Stimulated activated CD4-positive, alpha-beta T cell treated with anti-CD3 and anti-CD28 coated beads, TNF-alpha, amount 100 ng/mL, for 48 hours (primary cell): ENCODE measurements around the gene NEK1.
A peak's percentile ranks its signal among the peaks of the same experiment; 100 is the strongest.
"Not testable (repeated sequence)": the region's sequence is repeated elsewhere in the genome, so short reads cannot be mapped to it uniquely, and the experiment has no call there.

ENCODE experiments used
- DNase-seq, 3 donors: peaks; one replicate each; pipeline ENCODE4 v3.0.0-alpha.2; 2020; ENCODE audit warnings: low read depth in 3 of 3

Gene NEK1

DNA sequence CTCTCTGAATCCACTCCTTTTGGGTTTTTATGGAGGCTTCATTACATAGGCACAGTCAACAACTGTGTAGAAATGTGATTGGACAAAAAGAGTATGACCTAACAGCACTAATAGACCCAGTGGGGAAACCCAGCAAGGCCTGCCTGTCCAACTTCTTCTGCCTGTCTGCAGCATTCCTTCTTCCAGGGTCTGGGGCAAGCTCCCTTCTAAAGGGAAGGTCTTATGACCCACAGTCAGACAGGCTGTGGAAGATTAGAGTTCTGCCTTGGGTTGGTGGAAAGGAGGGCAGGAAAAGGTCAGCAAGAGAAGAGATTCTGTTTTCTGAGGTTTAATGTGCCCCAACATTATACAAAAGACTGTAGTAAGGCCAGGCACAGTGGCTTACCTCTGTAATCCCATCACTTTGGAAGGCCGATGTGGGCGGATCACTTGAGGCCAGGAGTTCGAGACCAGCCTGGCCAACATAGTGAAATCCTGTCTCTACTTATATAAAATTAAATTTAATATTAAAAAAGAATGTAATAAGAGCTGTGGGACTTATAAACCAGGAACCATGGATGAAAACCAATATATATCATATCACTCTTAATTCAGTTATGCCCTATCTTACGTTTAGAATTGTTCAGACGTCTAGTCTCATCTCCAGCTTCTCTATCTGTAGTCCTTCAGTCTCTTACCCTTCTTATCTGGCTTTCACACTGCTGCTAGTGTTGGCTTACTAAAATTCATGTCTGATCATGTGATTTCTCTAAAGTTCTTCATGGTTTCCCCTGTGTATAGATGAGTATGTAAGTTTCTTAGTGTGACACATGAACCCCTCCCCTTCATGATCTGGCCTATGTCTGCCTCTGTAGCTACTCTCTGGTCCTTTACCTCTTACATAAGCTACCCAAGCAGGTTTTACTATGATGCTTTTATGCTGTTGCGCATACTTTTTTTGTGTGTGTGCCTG is 14.2 kb upstream of the NEK1 start:
- no peak for DNase-seq

DNA sequence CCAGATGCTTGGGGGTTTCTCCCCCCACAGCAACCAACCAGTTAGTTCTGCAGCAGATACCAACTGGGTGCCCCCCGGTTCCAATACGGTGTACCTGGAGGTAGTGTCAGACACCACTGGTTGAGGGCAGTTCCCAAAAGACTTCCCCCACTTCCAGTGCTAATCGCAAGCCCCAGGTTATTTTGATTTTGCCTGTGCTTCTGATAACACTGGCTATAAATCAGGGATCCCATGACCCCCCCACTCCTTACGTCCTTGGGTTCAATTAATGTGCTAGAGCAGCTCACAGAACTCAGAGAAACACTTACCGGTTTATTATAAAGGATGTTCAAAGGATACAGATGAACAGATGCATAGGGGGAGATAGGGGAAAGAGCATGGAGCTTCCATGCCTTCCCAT is 13.5 kb upstream of the NEK1 start:
- no peak for DNase-seq

DNA sequence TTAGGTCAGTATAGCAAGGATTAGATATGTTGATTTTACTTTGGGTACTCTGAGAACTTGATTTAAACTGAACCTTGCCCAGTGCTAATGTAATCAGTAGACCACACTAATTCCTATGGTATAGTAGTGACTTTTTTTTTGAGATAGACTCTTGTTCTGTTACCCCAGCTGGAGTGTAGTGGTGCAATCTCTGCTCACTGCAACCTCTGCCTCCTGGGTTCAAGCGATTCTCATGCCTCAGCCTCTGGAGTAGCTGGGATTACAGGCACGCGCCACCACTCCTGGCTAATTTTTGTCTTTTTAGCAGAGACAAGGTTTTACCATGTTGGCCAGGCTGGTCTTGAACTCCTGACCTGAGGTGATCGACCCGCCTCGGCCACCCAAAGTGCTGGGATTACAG is 11.6 kb upstream of the NEK1 start:
- DNase-seq = not testable (repeated sequence)

DNA sequence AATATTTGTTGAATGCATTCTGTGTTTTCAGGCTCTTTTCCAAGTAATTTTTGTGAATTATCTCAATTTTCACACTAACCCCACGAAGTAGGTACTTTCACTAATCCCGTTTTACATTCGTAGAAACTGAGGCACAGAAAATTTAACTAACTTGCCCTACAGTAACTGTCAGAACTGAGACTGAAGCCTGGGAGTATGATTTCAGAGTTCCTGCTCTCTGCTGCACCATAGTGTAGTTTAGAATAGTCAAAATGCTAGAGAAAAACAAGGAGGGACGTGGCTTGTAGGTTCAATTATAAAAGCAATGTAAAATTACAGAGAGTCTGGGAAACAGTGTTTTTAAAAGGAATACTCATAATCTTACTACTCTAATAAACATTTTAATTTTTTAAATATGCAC is 10.2 kb upstream of the NEK1 start:
- DNase-seq = no peak

DNA sequence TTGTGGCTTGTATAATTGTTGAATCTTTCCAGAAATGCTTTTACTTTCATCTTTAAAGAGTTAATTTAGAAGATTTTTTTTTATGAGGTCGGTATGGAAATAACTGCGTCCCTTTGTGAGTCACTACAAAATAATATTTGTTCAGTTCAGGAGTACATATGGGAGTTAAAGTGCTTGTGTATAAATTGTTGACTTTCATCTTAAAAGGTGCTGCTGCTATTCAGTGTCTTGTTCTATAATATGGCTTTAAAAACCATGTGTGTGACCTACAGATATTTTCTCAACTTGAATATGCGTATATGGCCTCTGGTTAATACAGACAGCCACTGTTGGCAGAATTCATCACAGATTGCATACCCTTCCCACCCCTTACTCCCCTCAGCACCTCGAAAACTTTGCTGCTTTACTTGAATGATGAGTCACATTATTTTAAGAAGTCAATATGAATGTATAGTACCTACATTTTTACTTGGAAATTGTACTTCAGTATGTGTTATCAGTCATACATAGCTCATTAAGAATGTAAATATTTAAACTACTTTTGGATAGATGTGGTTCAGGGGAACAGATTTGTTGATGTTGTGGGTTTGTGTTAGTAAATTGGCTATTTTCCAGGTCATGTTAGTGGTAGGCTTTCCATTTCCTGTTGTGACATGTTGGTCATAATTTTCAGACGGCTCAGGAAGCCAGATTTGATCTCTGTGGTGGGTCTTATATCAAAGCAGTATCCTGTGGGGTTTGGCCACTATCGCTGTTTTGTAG is 9.5 kb upstream of the NEK1 start:
- no peak for DNase-seq

DNA sequence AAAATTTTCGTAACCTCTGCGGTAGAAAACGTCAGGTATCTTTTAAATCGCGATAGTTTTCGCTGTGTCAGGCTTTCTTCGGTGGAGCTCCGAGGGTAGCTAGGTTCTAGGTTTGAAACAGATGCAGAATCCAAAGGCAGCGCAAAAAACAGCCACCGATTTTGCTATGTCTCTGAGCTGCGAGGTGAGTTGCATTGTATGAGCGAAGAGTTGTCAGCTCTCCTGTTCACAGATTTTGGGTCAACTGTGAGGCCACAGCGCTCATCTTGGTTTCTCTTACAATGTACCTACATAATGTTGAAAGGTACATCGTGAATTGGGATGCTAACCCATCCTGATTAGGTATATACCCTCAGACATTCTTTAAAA is 8.5 kb upstream of the NEK1 start:
- no peak for DNase-seq

DNA sequence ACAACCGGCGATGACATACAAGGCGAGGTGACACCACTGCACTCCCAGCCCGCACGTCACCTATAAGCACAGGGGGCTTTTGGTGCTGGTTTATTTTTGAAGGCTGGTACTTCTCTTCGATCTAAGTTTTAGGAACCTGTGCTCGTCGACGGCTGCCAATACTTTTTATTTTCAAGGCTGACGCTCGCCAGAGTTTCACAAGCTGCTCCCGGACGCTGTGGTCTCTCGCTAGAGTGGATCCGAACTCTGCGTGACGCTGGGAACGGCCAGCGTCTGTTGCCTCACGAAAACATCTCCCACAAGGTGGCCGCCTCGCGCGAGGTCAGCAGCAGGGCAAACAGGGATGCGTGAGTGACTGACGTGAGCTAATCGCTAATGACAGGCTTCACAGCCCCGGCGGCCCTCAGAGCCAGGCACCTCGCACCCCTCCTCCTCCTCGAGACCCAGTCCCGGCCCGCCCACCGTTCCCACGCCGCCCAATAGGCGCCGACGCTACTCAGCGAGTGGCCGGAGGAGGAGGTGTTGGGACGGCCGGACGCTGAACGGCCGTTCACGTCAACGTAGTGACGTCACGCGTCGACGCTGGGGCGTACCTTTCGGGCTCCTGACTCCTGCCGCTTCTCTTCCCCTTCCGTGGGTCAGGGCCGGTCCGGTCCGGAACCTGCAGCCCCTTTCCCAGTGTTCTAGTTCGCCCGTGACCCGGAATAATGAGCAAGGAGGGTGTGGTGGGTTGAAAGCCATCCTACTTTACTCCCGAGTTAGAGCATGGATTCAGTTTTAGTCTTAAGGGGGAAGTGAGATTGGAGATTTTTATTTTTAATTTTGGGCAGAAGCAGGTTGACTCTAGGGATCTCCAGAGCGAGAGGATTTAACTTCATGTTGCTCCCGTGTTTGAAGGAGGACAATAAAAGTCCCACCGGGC is 7.8 kb upstream of the NEK1 start, which contains the start of gene CLCN3:
Gene CLCN3 (plus strand): TSS at position 621 of the 922 bp plus-strand sequence. CDS start 15,351 bp downstream, outside the sequence.
- peak; percentile 82 to 90 (median 82) for DNase-seq

DNA sequence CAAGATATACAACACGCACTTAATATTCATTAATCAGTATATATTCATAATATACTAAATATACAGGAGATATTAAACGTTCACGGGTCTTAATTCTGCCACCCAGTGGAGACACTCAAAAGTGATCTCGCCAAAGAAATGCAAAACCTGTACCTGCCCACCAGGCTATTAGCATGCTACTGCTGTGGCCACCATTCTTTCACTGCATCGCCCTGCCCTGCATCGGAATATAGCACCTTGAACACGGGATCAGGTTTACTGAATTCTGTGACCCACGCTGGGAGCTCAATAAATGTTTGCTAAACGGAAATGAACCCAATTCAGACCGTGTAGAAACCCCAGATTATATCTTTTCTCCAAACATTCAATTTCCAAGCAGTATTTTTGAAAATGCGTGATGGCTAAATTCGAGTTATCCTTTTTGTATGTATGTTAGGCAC is 7.2 kb upstream of the NEK1 start:
- DNase-seq = no peak

DNA sequence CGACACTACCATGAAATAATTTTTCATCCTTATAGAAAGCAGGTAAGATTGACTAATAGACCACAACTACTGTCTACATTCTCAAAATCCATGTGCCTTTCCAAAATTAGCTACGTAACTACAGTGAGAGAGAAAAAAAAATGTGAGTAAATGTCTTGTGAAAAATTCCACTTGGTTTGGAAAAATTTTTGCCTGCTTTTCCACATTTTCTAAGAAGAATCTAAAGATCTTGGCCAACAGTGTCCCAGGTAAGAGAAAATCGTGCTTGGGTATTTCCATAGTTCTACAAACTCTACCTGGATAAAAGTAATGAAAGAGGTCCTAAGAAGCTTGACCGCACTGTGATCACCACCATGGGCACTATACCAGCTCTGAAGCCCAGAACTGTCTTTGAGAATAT is 6.6 kb upstream of the NEK1 start:
- DNase-seq = no peak

DNA sequence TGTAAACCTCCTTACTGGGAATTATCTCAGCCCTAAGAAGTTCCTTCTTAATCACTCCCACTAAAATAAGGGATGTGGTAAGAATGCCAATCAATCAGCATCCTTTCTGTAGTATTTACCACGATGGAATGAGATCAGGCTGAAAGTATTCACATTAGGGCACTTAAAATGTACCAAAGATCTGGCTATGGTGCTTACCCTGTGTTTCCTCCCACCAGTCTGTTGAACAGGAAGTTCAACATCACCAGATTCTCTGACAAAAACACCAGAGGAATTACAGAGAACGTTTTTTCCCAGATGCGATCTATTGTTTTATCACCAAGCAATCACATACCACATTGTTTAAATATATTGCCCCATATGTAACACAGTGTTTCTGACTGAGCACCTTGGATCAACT is 5.9 kb upstream of the NEK1 start:
- DNase-seq = no peak

DNA sequence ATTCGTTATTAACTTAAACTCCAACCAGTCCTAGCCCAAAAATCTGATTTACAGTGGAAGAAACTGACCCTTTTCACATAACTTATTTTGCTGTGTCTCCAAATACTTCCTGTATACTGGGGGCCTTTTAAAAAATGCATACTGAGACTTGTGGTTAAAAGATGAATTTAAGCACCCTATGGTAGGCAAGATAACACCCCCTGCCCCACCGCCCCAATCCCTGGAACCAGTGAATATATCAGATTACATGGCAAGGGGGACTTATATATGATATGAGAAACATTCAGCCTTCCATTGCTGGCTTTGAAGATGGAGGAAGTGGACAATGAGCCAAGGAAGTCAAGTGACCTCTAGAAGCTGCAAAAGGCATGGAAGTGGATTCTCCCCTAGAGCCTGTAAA is 4.9 kb upstream of the NEK1 start:
- DNase-seq = no peak

DNA sequence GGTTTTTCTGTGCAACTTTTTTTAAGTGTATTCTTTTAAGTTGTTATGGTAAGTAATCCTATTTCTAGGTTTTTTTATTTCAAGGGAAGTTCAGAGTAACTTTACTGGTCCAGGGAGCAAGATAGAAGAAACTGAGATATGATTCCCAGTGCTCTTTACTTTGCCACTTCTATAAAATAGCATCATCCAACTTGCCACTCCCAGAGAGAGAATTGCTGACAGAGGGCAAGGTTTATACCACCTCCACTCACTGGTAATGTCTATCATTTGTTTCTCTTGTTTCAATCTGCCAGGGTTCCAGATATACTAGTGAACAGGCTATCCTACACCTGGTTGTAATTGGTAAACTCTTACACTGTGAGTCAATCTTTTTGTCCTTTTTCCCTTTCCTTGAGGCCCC is 4.5 kb upstream of the NEK1 start:
- DNase-seq = no peak

DNA sequence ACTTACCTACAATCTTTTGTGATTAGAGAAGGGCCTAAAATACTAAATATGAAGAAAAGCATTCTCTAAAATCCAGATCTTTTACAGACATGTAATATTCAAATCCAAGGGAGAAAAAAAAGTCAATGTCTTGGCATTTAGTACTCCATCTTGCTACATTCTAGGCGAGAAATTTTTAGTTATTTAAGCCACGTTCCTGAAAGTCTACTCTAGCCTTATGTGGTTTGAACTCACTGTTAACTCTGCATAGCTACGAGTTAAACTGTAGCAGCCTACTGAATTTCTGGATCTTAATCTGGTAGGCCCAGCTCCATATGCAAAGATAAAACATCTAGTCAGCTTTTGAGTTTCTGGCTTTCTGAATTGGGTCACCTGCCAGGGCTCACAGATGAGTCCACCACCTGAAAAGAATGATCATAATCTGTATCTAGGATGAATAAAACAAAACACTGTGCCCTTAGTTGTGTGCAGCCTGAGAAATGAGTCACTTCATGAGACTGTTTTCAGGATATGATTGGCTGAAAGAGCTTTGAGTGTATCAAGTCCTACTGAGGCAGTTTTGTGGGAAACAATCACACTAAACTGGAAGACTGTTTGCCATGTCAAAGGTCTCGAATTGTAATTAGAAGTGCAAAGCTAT is 3.2 kb upstream of the NEK1 start:
- DNase-seq = no peak

DNA sequence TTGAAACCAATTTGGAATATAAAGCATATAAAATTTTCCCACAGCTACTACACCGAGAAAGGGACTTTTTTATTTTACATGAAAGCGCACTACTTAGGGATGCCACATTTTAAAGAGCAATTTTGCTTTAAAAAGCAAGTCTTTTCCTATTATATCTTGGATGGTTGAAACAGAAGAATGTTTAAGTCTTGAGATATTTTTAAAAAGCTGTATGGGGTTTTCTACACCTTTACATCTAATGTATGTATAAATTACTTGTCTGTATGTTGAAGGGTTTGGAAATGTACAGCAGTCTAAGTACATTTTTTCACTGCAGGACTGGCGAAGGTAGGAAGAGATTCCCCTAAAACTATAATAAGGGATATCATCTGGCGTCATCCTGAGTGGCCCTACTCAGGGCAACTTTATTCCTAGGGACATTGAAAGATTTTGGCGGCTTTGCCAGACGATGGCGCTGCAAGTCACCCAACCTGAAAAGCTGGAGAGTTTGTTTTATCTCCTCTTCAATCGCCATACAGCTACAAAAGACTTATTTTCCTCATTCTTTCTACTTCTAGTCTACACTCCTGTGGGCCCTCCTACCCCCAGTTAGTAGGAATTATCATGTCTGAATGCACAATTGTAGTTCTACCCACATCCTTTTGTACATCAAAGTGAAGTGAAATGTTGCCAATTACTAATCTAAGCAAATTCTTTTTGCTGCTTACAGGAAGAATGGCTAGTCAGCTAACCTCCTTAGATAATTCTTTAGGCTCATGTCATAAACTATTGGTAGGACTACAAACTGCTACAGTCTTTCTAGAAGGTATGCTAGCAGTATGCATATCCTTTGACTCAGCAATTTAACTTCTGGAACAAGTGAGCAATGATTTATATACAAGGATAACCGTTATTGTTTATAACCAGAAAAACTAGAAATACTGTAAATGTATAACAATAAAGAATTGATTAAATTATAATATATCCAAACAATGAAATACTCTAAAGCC is 782 bp upstream of the NEK1 start:
- peak in 1 of 3 donors; percentile 50 for DNase-seq

DNA sequence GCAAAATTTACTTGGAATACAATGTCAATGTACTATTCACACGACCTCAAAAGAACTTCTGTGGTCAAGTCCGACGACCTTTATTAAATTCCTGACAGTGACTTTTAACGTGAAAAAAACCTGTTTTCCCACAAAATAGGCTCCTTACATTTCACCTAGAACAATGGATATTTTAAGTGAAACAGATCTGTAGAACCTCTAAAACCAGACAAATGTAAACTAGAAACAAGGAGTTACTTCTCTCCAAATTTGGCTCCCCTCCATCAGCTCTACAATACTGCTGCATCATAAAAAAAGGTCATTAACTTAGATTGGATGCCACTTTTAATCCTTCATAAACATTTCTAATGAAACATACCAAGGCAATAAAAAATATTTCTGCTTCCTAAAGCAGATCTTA is 1.2 kb downstream of the NEK1 start:
- DNase-seq = no peak

DNA sequence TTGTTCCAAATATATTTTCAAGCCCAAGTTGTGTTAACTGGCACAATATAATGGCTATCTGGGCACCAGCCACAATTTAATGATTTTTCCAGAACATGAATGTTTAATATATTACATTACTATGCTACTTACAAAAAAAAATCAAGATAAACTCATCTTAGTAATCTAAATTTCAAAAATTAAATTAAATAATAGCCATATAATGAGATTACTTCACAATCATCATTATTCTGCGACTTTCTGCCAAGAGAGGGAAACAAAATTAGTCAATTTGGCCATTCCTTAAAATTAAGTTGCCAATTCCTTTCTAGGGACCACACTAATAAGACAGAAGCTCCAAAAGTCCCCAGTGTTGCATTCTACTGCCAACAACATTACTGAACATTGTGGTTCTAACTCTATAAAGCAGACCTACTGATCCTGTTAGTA is 7.5 kb downstream of the NEK1 start:
- no peak for DNase-seq

DNA sequence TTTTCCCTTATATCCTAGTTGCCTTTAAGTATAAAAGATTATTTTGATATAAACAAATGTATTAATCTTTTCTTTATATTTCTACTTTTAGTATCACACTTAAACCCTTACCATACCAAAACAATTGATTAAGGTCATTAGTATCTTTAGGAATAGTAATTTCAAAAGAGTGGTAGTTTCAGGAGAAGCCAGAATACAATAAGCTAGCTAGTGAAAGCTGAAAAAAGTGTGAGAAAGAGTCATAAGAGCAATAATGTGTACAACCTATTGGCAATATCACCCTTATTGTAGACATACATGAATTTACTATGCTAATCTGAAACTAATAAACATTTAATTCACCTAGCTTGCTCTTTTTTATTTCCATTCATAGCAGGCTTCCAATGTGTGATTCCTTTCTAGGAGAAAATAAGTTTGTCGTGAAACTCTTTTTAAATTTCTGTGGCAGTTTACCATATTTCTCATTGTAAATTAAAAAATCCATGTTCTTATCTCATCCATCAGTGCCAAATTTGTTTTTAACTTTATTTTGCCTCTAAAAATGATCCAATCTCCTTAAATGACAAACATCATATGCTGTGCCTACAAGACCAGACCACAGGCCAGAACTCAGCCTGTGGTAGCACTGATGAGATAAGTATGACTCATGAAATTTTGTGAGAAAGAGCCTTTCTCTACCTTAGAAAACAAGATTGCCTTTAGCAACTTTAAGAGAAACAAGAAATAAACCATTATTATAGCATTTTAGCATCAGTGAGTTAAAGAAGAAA is 8.1 kb downstream of the NEK1 start:
- DNase-seq = no peak

DNA sequence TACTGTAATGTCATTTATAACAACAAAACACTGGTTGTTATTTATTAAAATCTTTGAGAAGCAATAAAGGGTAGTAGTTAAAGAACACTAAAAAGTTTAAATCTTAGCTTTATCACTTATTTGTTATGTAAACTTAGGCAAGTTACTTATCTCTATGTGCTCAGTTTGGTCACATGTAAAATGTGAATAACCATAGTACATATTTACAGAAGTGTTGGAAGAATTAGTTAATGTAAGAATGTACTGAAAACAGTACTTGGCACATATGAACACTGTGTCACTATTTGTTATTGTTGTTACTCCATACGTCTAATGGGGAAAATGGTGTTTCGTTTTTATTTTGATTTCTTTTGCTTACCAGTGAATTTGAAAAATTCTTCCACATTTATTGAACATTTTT is 9.1 kb downstream of the NEK1 start:
- DNase-seq = no peak
